ENCODE results near the gene HSD17B1. TPM values are rescaled to one million over a fixed set of nuclear protein-coding genes. Genes with fewer than 3 reads are reported as not detected.
A peak's percentile ranks its signal among the peaks of the same experiment; 100 is the strongest.

The HSD17B1 gene
- total RNA-seq, 1 experiment from 2014 or later: 1.5 TPM

GRCh38 chr17:42577532-42578281, 25.0 kb downstream of the HSD17B1 start, which contains the start of gene PSMC3IP (continued):
- TF ChIP-seq, protein P1, sequence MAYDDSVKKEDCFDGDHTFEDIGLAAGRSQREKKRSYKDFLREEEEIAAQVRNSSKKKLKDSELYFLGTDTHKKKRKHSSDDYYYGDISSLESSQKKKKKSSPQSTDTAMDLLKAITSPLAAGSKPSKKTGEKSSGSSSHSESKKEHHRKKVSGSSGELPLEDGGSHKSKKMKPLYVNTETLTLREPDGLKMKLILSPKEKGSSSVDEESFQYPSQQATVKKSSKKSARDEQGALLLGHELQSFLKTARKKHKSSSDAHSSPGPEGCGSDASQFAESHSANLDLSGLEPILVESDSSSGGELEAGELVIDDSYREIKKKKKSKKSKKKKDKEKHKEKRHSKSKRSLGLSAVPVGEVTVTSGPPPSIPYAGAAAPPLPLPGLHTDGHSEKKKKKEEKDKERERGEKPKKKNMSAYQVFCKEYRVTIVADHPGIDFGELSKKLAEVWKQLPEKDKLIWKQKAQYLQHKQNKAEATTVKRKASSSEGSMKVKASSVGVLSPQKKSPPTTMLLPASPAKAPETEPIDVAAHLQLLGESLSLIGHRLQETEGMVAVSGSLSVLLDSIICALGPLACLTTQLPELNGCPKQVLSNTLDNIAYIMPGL (CRISPR knock-in tag; IDR thresholded peaks at IDR 0.05): no peak
- TF ChIP-seq ZBTB43 (CRISPR knock-in tag; IDR thresholded peaks at IDR 0.05): peak; percentile 78; the same call in 1 of the 2 replicates
- peak; percentile 59; the same call in 1 of the 2 replicates for TF ChIP-seq MYBL2 (CRISPR knock-in tag; IDR thresholded peaks at IDR 0.05)
- peak; percentile 82 for TF ChIP-seq ETV6 (CRISPR knock-in tag; IDR thresholded peaks at IDR 0.05)
- 0 out of 2 replicates have a peak, but pooled peaks have one; percentile 13 for TF ChIP-seq NFE2L1 (CRISPR knock-in tag; IDR thresholded peaks at IDR 0.05)
- no peak for TF ChIP-seq TCF7 (CRISPR knock-in tag; IDR thresholded peaks at IDR 0.05; ENCODE audit: low read depth)
- TF ChIP-seq FOXJ3 (CRISPR knock-in tag; IDR thresholded peaks at IDR 0.05; ENCODE audit: borderline replicate concordance): no peak
- TF ChIP-seq, protein P2, sequence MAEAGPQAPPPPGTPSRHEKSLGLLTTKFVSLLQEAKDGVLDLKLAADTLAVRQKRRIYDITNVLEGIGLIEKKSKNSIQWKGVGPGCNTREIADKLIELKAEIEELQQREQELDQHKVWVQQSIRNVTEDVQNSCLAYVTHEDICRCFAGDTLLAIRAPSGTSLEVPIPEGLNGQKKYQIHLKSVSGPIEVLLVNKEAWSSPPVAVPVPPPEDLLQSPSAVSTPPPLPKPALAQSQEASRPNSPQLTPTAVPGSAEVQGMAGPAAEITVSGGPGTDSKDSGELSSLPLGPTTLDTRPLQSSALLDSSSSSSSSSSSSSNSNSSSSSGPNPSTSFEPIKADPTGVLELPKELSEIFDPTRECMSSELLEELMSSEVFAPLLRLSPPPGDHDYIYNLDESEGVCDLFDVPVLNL (CRISPR knock-in tag; IDR thresholded peaks at IDR 0.05; ENCODE audit: borderline replicate concordance, low read depth): peak; percentile 95; the same call in 1 of the 2 replicates
- TF ChIP-seq MAX (CRISPR knock-in tag; IDR thresholded peaks at IDR 0.05): 0 out of 2 replicates have a peak, but pooled peaks have one; percentile 63
- peak; percentile 84 for TF ChIP-seq CREM (CRISPR knock-in tag; IDR thresholded peaks at IDR 0.05)
- TF ChIP-seq, protein P3, sequence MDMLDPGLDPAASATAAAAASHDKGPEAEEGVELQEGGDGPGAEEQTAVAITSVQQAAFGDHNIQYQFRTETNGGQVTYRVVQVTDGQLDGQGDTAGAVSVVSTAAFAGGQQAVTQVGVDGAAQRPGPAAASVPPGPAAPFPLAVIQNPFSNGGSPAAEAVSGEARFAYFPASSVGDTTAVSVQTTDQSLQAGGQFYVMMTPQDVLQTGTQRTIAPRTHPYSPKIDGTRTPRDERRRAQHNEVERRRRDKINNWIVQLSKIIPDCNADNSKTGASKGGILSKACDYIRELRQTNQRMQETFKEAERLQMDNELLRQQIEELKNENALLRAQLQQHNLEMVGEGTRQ (CRISPR knock-in tag; IDR thresholded peaks at IDR 0.05): no peak; the same call in 1 of the 2 replicates
- TF ChIP-seq TP53 (CRISPR knock-in tag; IDR thresholded peaks at IDR 0.05): 0 out of 2 replicates have a peak, but pooled peaks have one; percentile 41
- peak; percentile 68 for TF ChIP-seq SP1 (CRISPR knock-in tag; conservative IDR thresholded peaks at IDR 0.05)
- no peak for TF ChIP-seq CTCF (IDR thresholded peaks at IDR 0.05)
- 0 out of 2 replicates have a peak, but pooled peaks have one; percentile 7 for TF ChIP-seq CREB1 (CRISPR knock-in tag; IDR thresholded peaks at IDR 0.05)
- peak; percentile 99 for TF ChIP-seq E2F5 (CRISPR knock-in tag; IDR thresholded peaks at IDR 0.05)
- peak; percentile 67 for TF ChIP-seq GABPB1 (CRISPR knock-in tag; IDR thresholded peaks at IDR 0.05)
